DND-41 (cell line): ENCODE data around the gene HDAC4.
A peak's percentile ranks its signal among the peaks of the same experiment; 100 is the strongest.

ENCODE experiments used
- ATAC-seq: fragments of 200-7000 bp; cut with Tn5 transposase; 3 replicates; pipeline ENCODE4 v1.9.1; 2021; ENCODE audit warnings: low read depth; ENCODE audit not compliant: insufficient read depth
- DNase-seq: peaks from one replicate; pipeline ENCODE4 v3.0.0-alpha.2; 2020
- H2AFZ ChIP-seq: 2 replicates; pipeline ENCODE4 v1.6.0; 2012; ENCODE audit warnings: low read depth, low read length
- H3K27ac ChIP-seq: 2 replicates; pipeline ENCODE4 v1.5.1; 2012; ENCODE audit warnings: low read length, inconsistent platforms
- H3K27me3 ChIP-seq: fragments of 200-600 bp; sonication (generic); 2 replicates; pipeline ENCODE4 v1.6.0; 2012; ENCODE audit warnings: low read length, mild to moderate bottlenecking, inconsistent platforms; ENCODE audit not compliant: insufficient read depth, poor library complexity
- H3K36me3 ChIP-seq: 2 replicates; pipeline ENCODE4 v1.5.1; 2012; ENCODE audit warnings: low read length, inconsistent platforms; ENCODE audit not compliant: insufficient read depth
- H3K4me1 ChIP-seq: 2 replicates; pipeline ENCODE4 v1.5.1; 2012; ENCODE audit warnings: mild to moderate bottlenecking, low read length; ENCODE audit not compliant: insufficient read depth
- H3K4me2 ChIP-seq: 2 replicates; pipeline ENCODE4 v1.6.0; 2012; ENCODE audit warnings: mild to moderate bottlenecking, moderate library complexity, low read length, inconsistent platforms; ENCODE audit not compliant: insufficient read depth
- H3K4me3 ChIP-seq, 2 experiments: fragments of 200-600 bp in 1 of 2; shearing (Covaris generic) in 1 of 2; 2 replicates each; pipeline ENCODE4 v1.5.1; 2012 to 2016; ENCODE audit warnings: inconsistent platforms in 2 of 2, low read length in 2 of 2, mild to moderate bottlenecking in 2 of 2, low read depth in 1 of 2, moderate library complexity in 1 of 2
- H3K79me2 ChIP-seq: 2 replicates; pipeline ENCODE4 v1.6.0; 2012; ENCODE audit warnings: low read length, inconsistent platforms; ENCODE audit not compliant: insufficient read depth
- H3K9ac ChIP-seq: 2 replicates; pipeline ENCODE4 v1.6.0; 2012; ENCODE audit warnings: low read depth, mild to moderate bottlenecking, inconsistent platforms, low read length, moderate library complexity
- H3K9me3 ChIP-seq: 2 replicates; pipeline ENCODE4 v1.5.1; 2012; ENCODE audit warnings: low read length, moderate library complexity, mild to moderate bottlenecking, inconsistent platforms; ENCODE audit not compliant: insufficient read depth, severe bottlenecking
- H4K20me1 ChIP-seq: 2 replicates; pipeline ENCODE4 v1.6.0; 2012; ENCODE audit warnings: low read length; ENCODE audit not compliant: insufficient read depth
- CTCF ChIP-seq: IDR thresholded peaks from 2 replicates; pipeline ENCODE4 v1.5.1; 2012; ENCODE audit warnings: borderline replicate concordance, low read length, moderate library complexity, mild to moderate bottlenecking; ENCODE audit not compliant: poor library complexity, severe bottlenecking; ENCODE audit errors: extremely low read depth
- EZH2 ChIP-seq: IDR thresholded peaks from 3 replicates; pipeline ENCODE4 v1.6.1; 2012; ENCODE audit warnings: borderline replicate concordance, low read depth, mild to moderate bottlenecking, moderate library complexity, low read length, inconsistent platforms; ENCODE audit not compliant: severe bottlenecking

The HDAC4 gene

GRCh38 chr2:239307921-239308613 lies 92.8 kb downstream of the HDAC4 start:
- Histone ChIP-seq H3K4me3 (no peak overlapping the region), H3K36me3 (peaks cover 97% of the 10 kb centered on the region), H4K20me1 (peaks cover 95% of the 10 kb centered on the region), H3K79me2 (peaks cover 100% of the 10 kb centered on the region), H3K9me3 (no peaks in the 10 kb centered on the region), H2AFZ (no peak overlapping the region), H3K4me1 (peaks cover 48% of the 10 kb centered on the region), H3K27me3 (no peaks in the 10 kb centered on the region), H3K9ac (no peak overlapping the region), H3K27ac (peak overlapping the region; percentile 22), H3K4me2 (no peak overlapping the region)
- TF ChIP-seq EZH2: no peak
- no peak for TF ChIP-seq CTCF
- no peak for ATAC-seq
- no peak for DNase-seq

GRCh38 chr2:239307221-239307569 lies 93.6 kb downstream of the HDAC4 start:
- H3K27ac ChIP-seq: peak overlapping the region; percentile 44; the same call in 1 of the 2 replicates

DNA sequence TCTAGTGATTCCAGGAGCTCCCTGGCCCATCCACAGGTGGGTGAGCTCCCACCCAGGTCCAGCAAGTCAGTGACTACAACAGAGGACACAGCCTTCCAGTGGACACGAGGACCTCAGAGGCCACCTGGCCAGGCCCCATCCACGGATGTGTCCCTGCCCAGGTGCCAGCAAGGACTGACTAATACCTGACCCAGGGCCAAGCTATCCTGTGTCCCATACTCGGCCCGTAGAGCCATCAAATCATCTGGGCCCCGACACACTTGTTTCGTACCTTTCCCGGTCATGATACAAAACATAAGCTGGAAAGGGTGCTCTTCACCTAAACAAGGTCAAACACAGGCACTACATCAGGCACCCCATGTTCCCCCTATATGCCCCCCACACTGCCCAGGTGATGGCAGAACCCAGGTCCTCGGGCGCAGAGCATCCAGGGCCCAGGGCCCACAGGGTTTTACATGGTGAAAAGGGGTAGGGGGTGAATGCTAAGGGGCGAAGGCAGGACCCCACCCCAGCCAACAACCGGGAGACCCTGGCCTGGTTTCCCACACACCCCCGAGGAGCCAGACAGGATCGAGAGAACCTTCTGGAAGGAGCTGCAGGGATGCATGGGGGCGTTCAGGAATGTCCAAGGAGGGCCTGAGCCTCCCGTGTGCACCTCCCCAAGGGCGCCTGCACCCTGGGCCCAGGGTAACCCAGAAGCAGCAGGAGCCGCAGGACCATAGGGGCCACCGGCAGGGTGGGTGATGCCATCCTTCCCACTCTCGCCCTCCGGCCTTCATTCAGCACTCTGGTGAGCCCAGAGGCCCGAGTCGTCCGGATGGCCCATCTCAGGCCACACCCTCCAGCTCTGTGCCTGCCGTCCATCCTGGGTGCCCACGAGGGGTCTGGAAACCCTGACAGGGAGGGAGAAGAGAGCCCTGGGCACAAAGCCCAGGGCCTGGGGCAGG lies 94.3 kb downstream of the HDAC4 start:
- H3K4me1 ChIP-seq: peaks cover 60% of the 10 kb centered on the region

More at GRCh38 chr2:239307221-239307569, 93.6 kb downstream of the HDAC4 start:
- no peak overlapping the region for H3K4me3 ChIP-seq
- H3K9ac ChIP-seq: no peak overlapping the region
- H3K79me2 ChIP-seq: peaks cover 100% of the 10 kb centered on the region
- H3K9me3 ChIP-seq: no peaks in the 10 kb centered on the region
- H3K4me2 ChIP-seq: no peak overlapping the region
- peaks cover 56% of the 10 kb centered on the region for H3K4me1 ChIP-seq
- peaks cover 95% of the 10 kb centered on the region for H4K20me1 ChIP-seq
- H2AFZ ChIP-seq: no peak overlapping the region
- DNase-seq: no peak
- no peaks in the 10 kb centered on the region for H3K27me3 ChIP-seq
- peaks cover 97% of the 10 kb centered on the region for H3K36me3 ChIP-seq
- TF ChIP-seq CTCF (no peak), EZH2 (no peak)
- ATAC-seq: no peak

More for the DNA sequence above, 94.3 kb downstream of the HDAC4 start:
- Histone ChIP-seq H3K36me3 (peaks cover 90% of the 10 kb centered on the region), H4K20me1 (peaks cover 95% of the 10 kb centered on the region), H3K9ac (no peak overlapping the region), H3K4me2 (no peak overlapping the region), H3K27ac (peak overlapping the region; percentile 60), H3K4me3 (no peak overlapping the region), H3K27me3 (no peaks in the 10 kb centered on the region), H2AFZ (no peak overlapping the region), H3K79me2 (peaks cover 100% of the 10 kb centered on the region), H3K9me3 (no peaks in the 10 kb centered on the region)
- no peak for TF ChIP-seq CTCF
- no peak for TF ChIP-seq EZH2
- no peak for DNase-seq
- ATAC-seq: no peak
